Loucy (cell line): ENCODE measurements around the gene CES1.
"Not testable (repeated sequence)": the region's sequence is repeated elsewhere in the genome, so short reads cannot be mapped to it uniquely, and the experiment has no call there.

Experiments used
- H2AFZ ChIP-seq: fragments of 200-600 bp; sonication (generic); 2 replicates; pipeline ENCODE4 v1.6.0; 2016; ENCODE audit warnings: antibody characterized with exemption, mild to moderate bottlenecking, low read length, moderate library complexity
- H3F3A ChIP-seq: fragments of 200-600 bp; 2 replicates; pipeline ENCODE4 v1.6.0; 2016; ENCODE audit warnings: antibody characterized with exemption, low read depth, mild to moderate bottlenecking
- H3K27me3 ChIP-seq: fragments of 200-600 bp; sonication (generic); 2 replicates; pipeline ENCODE4 v1.6.1; 2014; ENCODE audit warnings: low read length, mild to moderate bottlenecking; ENCODE audit not compliant: insufficient read depth, poor library complexity, severe bottlenecking
- H3K36me3 ChIP-seq: fragments of 200-600 bp; sonication (generic); 2 replicates; pipeline ENCODE4 v1.6.1; 2016; ENCODE audit warnings: low read length; ENCODE audit not compliant: insufficient read depth
- H3K4me1 ChIP-seq: fragments of 200-600 bp; sonication (generic); 2 replicates; pipeline ENCODE4 v1.5.1; 2014; ENCODE audit warnings: low read length, mild to moderate bottlenecking; ENCODE audit not compliant: insufficient read depth, poor library complexity, severe bottlenecking
- H3K4me2 ChIP-seq: fragments of 200-600 bp; sonication (generic); 2 replicates; pipeline ENCODE4 v1.6.0; 2014; ENCODE audit warnings: antibody characterized with exemption, low read length, low read depth, mild to moderate bottlenecking; ENCODE audit not compliant: poor library complexity, severe bottlenecking
- H3K4me3 ChIP-seq: fragments of 200-600 bp; sonication (generic); 2 replicates; pipeline ENCODE4 v1.5.1; 2014; ENCODE audit warnings: low read length, mild to moderate bottlenecking, mixed read lengths; ENCODE audit not compliant: poor library complexity, severe bottlenecking
- H3K79me2 ChIP-seq: fragments of 200-600 bp; sonication (generic); 2 replicates; pipeline ENCODE4 v1.6.1; 2014; ENCODE audit warnings: low read length; ENCODE audit not compliant: insufficient read depth
- H3K9ac ChIP-seq: fragments of 200-600 bp; sonication (generic); 2 replicates; pipeline ENCODE4 v1.6.0; 2014; ENCODE audit warnings: mild to moderate bottlenecking, low read depth, low read length, moderate library complexity; ENCODE audit not compliant: poor library complexity, severe bottlenecking
- H3K9me2 ChIP-seq: fragments of 200-600 bp; sonication (generic); replicated peaks from 2 replicates; pipeline ENCODE4 v1.6.1; 2016; ENCODE audit warnings: low read depth, low read length, mixed read lengths
- H3K9me3 ChIP-seq: fragments of 200-600 bp; sonication (generic); 2 replicates; pipeline ENCODE4 v1.6.1; 2014; ENCODE audit warnings: mild to moderate bottlenecking, antibody characterized with exemption, low read length, low read depth; ENCODE audit not compliant: insufficient read depth
- H4K20me1 ChIP-seq: fragments of 200-600 bp; sonication (generic); 2 replicates; pipeline ENCODE4 v1.6.0; 2014; ENCODE audit warnings: antibody characterized with exemption, low read length, mild to moderate bottlenecking; ENCODE audit not compliant: insufficient read depth, poor library complexity, severe bottlenecking
- CTCF ChIP-seq: fragments of 200-600 bp; sonication (generic); conservative IDR thresholded peaks from 2 replicates; pipeline ENCODE4 v1.5.1; 2014; ENCODE audit warnings: mild to moderate bottlenecking, antibody characterized with exemption, low read length
- EZH2phosphoT487 ChIP-seq: fragments of 200-600 bp; IDR thresholded peaks from 2 replicates; pipeline ENCODE4 v1.6.1; 2018; ENCODE audit warnings: antibody characterized with exemption, mild to moderate bottlenecking, moderate library complexity, borderline replicate concordance

CES1 gene

GRCh38 chr16:55809851-55810250 lies 23.0 kb downstream of the CES1 start:
- no peaks in the 10 kb centered on the region for H3K9me2 ChIP-seq
- no peaks in the 10 kb centered on the region for H3K36me3 ChIP-seq
- H3F3A ChIP-seq = no peaks in the 10 kb centered on the region
- no peaks in the 10 kb centered on the region for H3K4me1 ChIP-seq
- no peak overlapping the region for H2AFZ ChIP-seq
- H3K9me3 ChIP-seq = no peaks in the 10 kb centered on the region
- H3K4me3 ChIP-seq = no peak overlapping the region
- no peak overlapping the region for H3K9ac ChIP-seq
- no peak overlapping the region for H3K4me2 ChIP-seq
- no peak for TF ChIP-seq EZH2phosphoT487
- TF ChIP-seq CTCF = no peak
- H3K79me2 ChIP-seq = no peaks in the 10 kb centered on the region
- no peaks in the 10 kb centered on the region for H4K20me1 ChIP-seq
- H3K27me3 ChIP-seq = no peaks in the 10 kb centered on the region

GRCh38 chr16:55809386-55809785 lies 23.5 kb downstream of the CES1 start:
- no peak overlapping the region for H3K9ac ChIP-seq

GRCh38 chr16:55808286-55808685 lies 24.6 kb downstream of the CES1 start:
- H3K9me3 ChIP-seq, H2AFZ ChIP-seq, H3K27me3 ChIP-seq, H3K4me2 ChIP-seq, H3K9ac ChIP-seq, H4K20me1 ChIP-seq, H3K36me3 ChIP-seq, H3K4me1 ChIP-seq, H3F3A ChIP-seq, H3K9me2 ChIP-seq, H3K79me2 ChIP-seq, H3K4me3 ChIP-seq: not testable (repeated sequence)

More at GRCh38 chr16:55809386-55809785, 23.5 kb downstream of the CES1 start:
- Histone ChIP-seq H3K27me3 (no peaks in the 10 kb centered on the region), H2AFZ (no peak overlapping the region), H3K9me2 (no peaks in the 10 kb centered on the region), H3K79me2 (no peaks in the 10 kb centered on the region), H3K4me1 (no peaks in the 10 kb centered on the region), H3K4me3 (no peak overlapping the region), H3K36me3 (no peaks in the 10 kb centered on the region), H3F3A (no peaks in the 10 kb centered on the region), H3K9me3 (no peaks in the 10 kb centered on the region), H3K4me2 (no peak overlapping the region), H4K20me1 (no peaks in the 10 kb centered on the region)
- TF ChIP-seq CTCF (no peak), EZH2phosphoT487 (no peak)

GRCh38 chr16:55805104-55805503 lies 27.8 kb downstream of the CES1 start:
- H3K4me2 ChIP-seq, H3F3A ChIP-seq, H3K9ac ChIP-seq, H3K4me1 ChIP-seq, H3K9me3 ChIP-seq, H3K27me3 ChIP-seq, H4K20me1 ChIP-seq, H2AFZ ChIP-seq, H3K36me3 ChIP-seq, H3K4me3 ChIP-seq, H3K79me2 ChIP-seq, H3K9me2 ChIP-seq: not testable (repeated sequence)

- H3K4me3 ChIP-seq, H4K20me1 ChIP-seq, H3K79me2 ChIP-seq, H3K36me3 ChIP-seq, H3K4me1 ChIP-seq, H2AFZ ChIP-seq, H3F3A ChIP-seq, H3K4me2 ChIP-seq, H3K27me3 ChIP-seq, H3K9ac ChIP-seq, H3K9me2 ChIP-seq, H3K9me3 ChIP-seq: not testable (repeated sequence)
Observed at GRCh38 chr16:55803681-55804080, 29.2 kb downstream of the CES1 start.

- not testable (repeated sequence) for H4K20me1 ChIP-seq, H3K9ac ChIP-seq, H3K79me2 ChIP-seq, H2AFZ ChIP-seq, H3K4me1 ChIP-seq, H3K9me3 ChIP-seq, H3F3A ChIP-seq, H3K4me2 ChIP-seq, H3K4me3 ChIP-seq, H3K9me2 ChIP-seq, H3K27me3 ChIP-seq, H3K36me3 ChIP-seq
Observed at GRCh38 chr16:55792934-55793374, 39.9 kb downstream of the CES1 start.
